GM12874 (cell line): ENCODE results near the gene BEST2.
A peak's percentile ranks its signal among the peaks of the same experiment; 100 is the strongest.

Source experiments
- CTCF ChIP-seq: IDR thresholded peaks from 2 replicates; pipeline ENCODE4 v1.5.1; 2011; ENCODE audit warnings: low read depth, mild to moderate bottlenecking, control low read depth, low read length, moderate library complexity; ENCODE audit not compliant: insufficient read depth

BEST2 gene

GRCh38 chr19:12778017-12778904, 26.7 kb downstream of the BEST2 start:
- TF ChIP-seq CTCF: no peak

GRCh38 chr19:12778905-12779161, 27.2 kb downstream of the BEST2 start:
- TF ChIP-seq CTCF: no peak

DNA sequence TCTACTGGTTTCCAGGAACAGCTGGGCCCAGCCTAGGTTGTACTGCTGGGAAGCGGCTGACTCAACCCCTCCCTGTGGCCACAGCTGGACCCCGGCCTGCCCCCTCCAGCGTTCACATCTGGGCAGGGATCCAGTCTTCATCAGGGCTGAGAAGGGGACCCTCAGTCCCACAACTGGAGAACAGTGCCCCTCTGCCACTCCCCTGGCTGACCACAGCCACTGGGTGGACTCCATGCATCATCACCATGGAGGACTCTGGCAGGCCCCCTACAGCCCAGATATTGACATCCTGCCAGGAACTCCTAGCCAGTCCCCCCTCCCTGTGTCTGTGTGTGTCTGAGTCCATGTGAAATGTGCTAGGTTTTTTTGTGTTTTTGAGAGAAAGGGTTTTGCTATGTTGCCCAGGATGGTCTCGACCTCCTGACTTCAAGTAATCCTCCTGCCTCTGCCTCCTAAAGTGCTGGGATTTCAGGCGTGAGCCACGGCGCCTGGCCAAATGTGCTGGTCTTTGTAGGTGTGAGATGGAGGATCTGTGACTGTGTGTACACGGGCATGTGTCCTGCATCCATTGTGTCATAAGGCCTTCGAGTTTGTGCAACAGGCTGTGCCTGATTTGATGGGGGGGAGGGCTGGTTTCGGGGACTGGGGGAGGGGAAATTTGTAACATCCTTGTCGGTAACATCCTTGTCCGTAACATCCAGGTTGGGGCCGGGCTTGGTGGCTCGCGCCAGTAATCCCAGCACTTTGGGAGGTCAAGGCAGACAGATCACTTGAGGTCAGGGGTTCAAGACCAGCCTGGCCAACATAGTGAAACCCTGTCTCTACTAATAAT, 27.8 kb downstream of the BEST2 start:
- TF ChIP-seq CTCF: no peak

- no peak for TF ChIP-seq CTCF
Observed at GRCh38 chr19:12782174-12782423, 30.5 kb downstream of the BEST2 start.

DNA sequence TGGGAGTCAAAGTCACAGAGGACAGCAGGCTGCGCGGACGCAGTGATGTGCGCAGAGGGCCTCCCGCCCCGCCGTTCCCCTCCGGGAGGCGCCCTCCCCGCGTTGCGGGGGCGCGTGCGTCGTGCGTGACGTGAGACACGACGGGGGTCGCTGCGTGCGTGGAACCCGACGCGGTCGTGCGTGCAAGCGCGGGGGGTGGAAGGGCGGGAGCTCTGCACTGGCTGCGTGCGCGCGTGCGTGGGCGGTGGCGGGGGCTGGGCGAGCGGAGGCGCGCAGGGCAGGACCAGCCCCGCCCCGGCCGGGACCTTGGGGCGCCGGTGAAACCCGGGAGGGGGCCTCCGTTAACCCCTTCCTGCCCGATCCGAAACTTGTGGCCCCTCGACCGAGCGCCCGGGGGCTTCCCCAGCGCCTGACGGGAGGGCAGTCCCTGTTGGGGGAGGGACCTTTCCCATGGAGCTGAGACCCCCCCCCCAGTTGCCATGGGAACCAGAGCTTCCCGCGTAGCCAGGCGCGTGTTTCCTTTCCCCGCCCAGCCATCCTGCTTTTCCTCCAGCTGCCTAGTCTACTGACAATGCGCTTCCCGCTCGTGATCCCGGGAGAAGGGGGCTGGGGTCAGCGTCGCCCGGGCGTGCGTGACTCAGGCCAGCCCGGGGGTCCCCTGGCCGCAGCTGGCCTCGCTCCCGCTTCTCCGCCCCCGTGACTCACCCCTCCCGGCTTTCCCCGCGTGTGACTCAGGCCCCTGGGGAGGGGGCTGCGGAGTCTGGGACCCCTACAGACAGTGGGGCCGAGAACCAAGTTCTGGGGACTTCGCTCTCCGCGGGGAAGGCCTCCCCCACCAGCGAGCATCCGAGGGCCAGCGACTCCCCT, 31.1 kb downstream of the BEST2 start:
- TF ChIP-seq CTCF: 0 out of 2 replicates have a peak, but pooled peaks have one; percentile 19

DNA sequence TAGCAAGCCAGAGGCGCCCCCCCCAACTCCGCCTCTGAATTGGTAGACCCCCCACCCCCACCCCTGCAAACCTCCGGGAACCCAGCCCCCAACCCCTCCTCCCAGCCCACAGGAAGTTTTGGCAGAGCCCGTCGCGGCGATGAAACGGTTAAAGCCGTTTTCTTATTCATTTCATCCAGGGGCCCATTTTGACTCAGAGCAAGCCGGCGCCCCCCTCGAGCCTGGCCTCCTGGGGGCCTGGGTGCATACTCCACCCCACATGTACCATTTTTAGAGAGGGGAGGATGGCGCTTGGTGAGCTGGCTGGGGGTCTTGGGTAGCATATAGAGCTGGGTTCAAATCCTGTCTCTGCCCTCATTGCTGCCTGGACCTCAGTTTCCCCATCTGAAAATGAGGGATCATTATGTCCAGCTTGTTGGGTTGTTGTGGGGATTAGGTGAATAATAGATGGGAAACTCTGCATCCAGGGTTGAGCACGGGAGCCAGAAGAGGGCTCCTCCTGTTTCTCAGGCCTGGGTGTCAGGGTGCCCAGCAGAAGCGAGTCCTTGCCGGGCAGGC, 31.8 kb downstream of the BEST2 start:
- no peak for TF ChIP-seq CTCF
